H9 (cell line): Measurements from ENCODE around the gene SPATA20. TPM values are rescaled to one million over a fixed set of nuclear protein-coding genes. Genes with fewer than 3 reads are reported as not detected.

ENCODE experiments used
- DNase-seq: peaks from one replicate; pipeline ENCODE4 v3.0.0-alpha.2; 2017
- H2AFZ ChIP-seq: one replicate; pipeline ENCODE4 v1.6.1; 2013; ENCODE audit warnings: mild to moderate bottlenecking, low read length, control low read depth, moderate library complexity
- H2AK5ac ChIP-seq: 2 replicates; pipeline ENCODE4 v1.6.1; 2013; ENCODE audit warnings: low read length, control low read depth, mixed read lengths; ENCODE audit not compliant: insufficient read length
- H2BK120ac ChIP-seq: one replicate; pipeline ENCODE4 v1.6.1; 2013; ENCODE audit warnings: low read depth, mild to moderate bottlenecking, low read length, control low read depth, inconsistent platforms; ENCODE audit not compliant: poor library complexity, severe bottlenecking
- H2BK12ac ChIP-seq: 2 replicates; pipeline ENCODE4 v1.6.1; 2013; ENCODE audit warnings: low read length, control low read depth, mixed read lengths, low read depth; ENCODE audit not compliant: insufficient read length
- H2BK15ac ChIP-seq: 2 replicates; pipeline ENCODE4 v1.6.1; 2013; ENCODE audit warnings: low read depth, low read length, control low read depth
- H2BK20ac ChIP-seq: one replicate; pipeline ENCODE4 v1.6.1; 2013; ENCODE audit warnings: low read depth, mild to moderate bottlenecking, low read length, control low read depth, inconsistent platforms; ENCODE audit not compliant: poor library complexity, severe bottlenecking
- H2BK5ac ChIP-seq: 2 replicates; pipeline ENCODE4 v1.6.1; 2013; ENCODE audit warnings: low read length, control low read depth, mixed read lengths; ENCODE audit not compliant: insufficient read length
- H3K14ac ChIP-seq: 2 replicates; pipeline ENCODE4 v1.6.1; 2013; ENCODE audit warnings: low read length, control low read depth; ENCODE audit not compliant: insufficient read depth
- H3K18ac ChIP-seq: 2 replicates; pipeline ENCODE4 v1.6.1; 2013; ENCODE audit warnings: low read depth, mild to moderate bottlenecking, mixed read lengths, low read length, control low read depth; ENCODE audit not compliant: insufficient read length
- H3K23ac ChIP-seq: 2 replicates; pipeline ENCODE4 v1.6.1; 2013; ENCODE audit warnings: low read length, control low read depth, mixed read lengths, low read depth; ENCODE audit not compliant: insufficient read length
- H3K23me2 ChIP-seq: 2 replicates; pipeline ENCODE4 v1.6.1; 2013; ENCODE audit warnings: low read depth, mild to moderate bottlenecking, mixed read lengths, low read length, control low read depth; ENCODE audit not compliant: insufficient read length, poor library complexity, severe bottlenecking
- H3K27ac ChIP-seq: 2 replicates; pipeline ENCODE4 v1.5.1; 2013; ENCODE audit warnings: low read length, control low read depth, mixed read lengths, low read depth; ENCODE audit not compliant: insufficient read length
- H3K27me3 ChIP-seq: 2 replicates; pipeline ENCODE4 v1.6.1; 2013; ENCODE audit warnings: low read length, control low read depth, inconsistent platforms; ENCODE audit not compliant: insufficient read depth
- H3K4ac ChIP-seq: 2 replicates; pipeline ENCODE4 v1.6.1; 2013; ENCODE audit warnings: low read depth, mild to moderate bottlenecking, control low read depth, inconsistent platforms, low read length, moderate library complexity
- H3K4me1 ChIP-seq: 2 replicates; pipeline ENCODE4 v1.6.1; 2013; ENCODE audit warnings: low read length, control low read depth, inconsistent platforms; ENCODE audit not compliant: insufficient read depth
- H3K4me2 ChIP-seq: 2 replicates; pipeline ENCODE4 v1.6.1; 2013; ENCODE audit warnings: low read length, control low read depth, mixed read lengths; ENCODE audit not compliant: insufficient read length, insufficient read depth
- H3K56ac ChIP-seq: 2 replicates; pipeline ENCODE4 v1.6.1; 2013; ENCODE audit warnings: low read depth, mild to moderate bottlenecking, mixed read lengths, low read length, control low read depth; ENCODE audit not compliant: insufficient read length
- H3K79me1 ChIP-seq: 2 replicates; pipeline ENCODE4 v1.6.1; 2013; ENCODE audit warnings: low read depth, mild to moderate bottlenecking, moderate library complexity, low read length, control low read depth, inconsistent platforms; ENCODE audit not compliant: insufficient read depth, poor library complexity, severe bottlenecking
- H3K79me2 ChIP-seq: 2 replicates; pipeline ENCODE4 v1.6.1; 2013; ENCODE audit warnings: low read length, control low read depth, inconsistent platforms; ENCODE audit not compliant: insufficient read depth
- H3K9ac ChIP-seq: 2 replicates; pipeline ENCODE4 v1.6.1; 2013; ENCODE audit warnings: low read length, control low read depth, mixed read lengths; ENCODE audit not compliant: insufficient read length; ENCODE audit errors: extremely low read depth
- H3K9me3 ChIP-seq: one replicate; pipeline ENCODE4 v1.6.1; 2013; ENCODE audit warnings: low read depth, low read length, inconsistent platforms; ENCODE audit not compliant: control insufficient read depth
- H3T11ph ChIP-seq: one replicate; pipeline ENCODE4 v1.6.1; 2013; ENCODE audit warnings: mild to moderate bottlenecking, low read length, control low read depth, inconsistent platforms
- H4K20me1 ChIP-seq: one replicate; pipeline ENCODE4 v1.6.1; 2013; ENCODE audit not compliant: control insufficient read depth, insufficient read length, insufficient read depth
- H4K5ac ChIP-seq: 2 replicates; pipeline ENCODE4 v1.6.1; 2013; ENCODE audit warnings: low read depth, mild to moderate bottlenecking, mixed read lengths, low read length, control low read depth; ENCODE audit not compliant: insufficient read length
- H4K8ac ChIP-seq: replicated peaks from 2 replicates; pipeline ENCODE4 v1.6.1; 2013; ENCODE audit warnings: low read length, control low read depth, mixed read lengths, low read depth; ENCODE audit not compliant: insufficient read length
- H4K91ac ChIP-seq: 2 replicates; pipeline ENCODE4 v1.6.1; 2013; ENCODE audit warnings: low read depth, mild to moderate bottlenecking, moderate library complexity, mixed read lengths, low read length, control low read depth; ENCODE audit not compliant: insufficient read length
- H3K27ac Mint-ChIP-seq, 3 experiments: 2 replicates in 2 of 3; 3 replicates in 1 of 3; pipeline ENCODE4 v1.8.0; 2020 to 2021; ENCODE audit warnings: mixed read lengths in 3 of 3, mild to moderate bottlenecking in 1 of 3, moderate library complexity in 1 of 3
- H3K27me3 Mint-ChIP-seq: 2 replicates; pipeline ENCODE4 v1.8.0; 2021; ENCODE audit warnings: low read depth, mild to moderate bottlenecking, moderate library complexity, mixed read lengths
- H3K36me3 Mint-ChIP-seq, 3 experiments: 2 replicates in 2 of 3; 3 replicates in 1 of 3; pipeline ENCODE4 v1.8.0; 2020 to 2021; ENCODE audit warnings: low read depth in 3 of 3, mixed read lengths in 3 of 3; ENCODE audit not compliant: insufficient read depth in 1 of 3
- H3K4me1 Mint-ChIP-seq, 2 experiments: 2 replicates each; pipeline ENCODE4 v1.8.0; 2020; ENCODE audit warnings: mixed read lengths in 2 of 2
- H3K4me3 Mint-ChIP-seq, 2 experiments: 2 replicates in 1 of 2; 3 replicates in 1 of 2; pipeline ENCODE4 v1.8.0; 2020 to 2021; ENCODE audit warnings: mild to moderate bottlenecking in 2 of 2, mixed read lengths in 2 of 2, moderate library complexity in 1 of 2
- H3K9me3 Mint-ChIP-seq, 2 experiments: 2 replicates in 1 of 2; 3 replicates in 1 of 2; pipeline ENCODE4 v1.8.0; 2020; ENCODE audit warnings: mild to moderate bottlenecking in 2 of 2, mixed read lengths in 2 of 2, moderate library complexity in 1 of 2
- CTCF ChIP-seq: fragments of 200-600 bp; sonication (generic); conservative IDR thresholded peaks from 3 replicates; pipeline ENCODE4 v1.8.0; 2021; ENCODE audit warnings: antibody characterized with exemption, mild to moderate bottlenecking
- WGBS: extraction: QIAGEN DNeasy Blood & Tissue Kit; methylation state at CpG from one replicate; pipeline ENCODE4 v1.1.7; 2013; ENCODE audit warnings: missing lambda C conversion rate, low lambda C conversion rate, mixed read lengths; ENCODE audit not compliant: insufficient read length; ENCODE audit errors: extremely low coverage; 5-methylcytosine and 5-hydroxymethylcytosine counted together
- total RNA-seq: library from RNA; stranded (reverse); gene quantifications from 2 replicates; pipeline ENCODE4 v1.2.1, GENCODE V29; 2021

SPATA20 gene
- total RNA-seq, 1 experiment from 2014 or later = 23.9 TPM

DNA sequence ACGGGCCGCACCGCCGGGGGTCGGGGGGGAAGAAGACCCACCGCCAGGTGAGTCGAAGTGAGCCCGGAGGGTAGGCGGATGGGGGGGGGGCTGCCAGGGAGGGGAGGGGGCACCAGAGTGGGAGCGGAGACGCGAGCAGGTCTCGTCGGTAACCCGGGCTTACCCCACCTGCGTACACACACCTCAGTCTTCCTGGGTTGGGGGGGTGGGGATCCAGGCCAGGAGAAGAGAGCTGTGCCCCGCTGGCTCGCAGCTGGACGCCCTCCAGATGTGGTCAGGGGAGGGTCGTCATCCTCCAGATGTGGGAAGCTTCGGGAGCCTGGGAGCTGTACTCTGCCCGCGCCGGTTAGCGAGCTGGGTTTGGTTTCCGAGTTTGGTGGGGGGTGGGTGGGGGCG, 14.8 kb downstream of the SPATA20 start:
- H3K27me3 Mint-ChIP-seq = peaks cover 86% of the 10 kb centered on the region
- Histone ChIP-seq H2AFZ (no peak overlapping the region), H3K56ac (no peak overlapping the region)

More for the DNA sequence above, 14.8 kb downstream of the SPATA20 start:
- Mint-ChIP-seq H3K9me3 (no peaks in the 10 kb centered on the region), H3K4me3 (peak overlapping the region in 1 of 2 experiments; percentile 82; a peak in 4 of 5 replicates), H3K4me1 (peaks cover 27 to 57% of the 10 kb centered on the region in 2 experiments), H3K36me3 (no peaks in the 10 kb centered on the region; a peak in 1 of 7 replicates), H3K27ac (no peak overlapping the region)
- Histone ChIP-seq H3K9ac (no peak overlapping the region), H3K27ac (no peak overlapping the region), H3K4ac (no peak overlapping the region), H3K23me2 (peaks cover 26% of the 10 kb centered on the region), H4K8ac (no peak overlapping the region), H3K4me1 (peaks cover 2% of the 10 kb centered on the region; the same call in 1 of the 2 replicates), H4K5ac (no peak overlapping the region), H2BK15ac (no peak overlapping the region), H2AK5ac (no peak overlapping the region), H3K4me2 (peak overlapping the region; percentile 74), H3K23ac (no peak overlapping the region), H3K14ac (no peak overlapping the region), H2BK120ac (no peak overlapping the region), H4K91ac (no peak overlapping the region), H2BK5ac (no peak overlapping the region), H3K79me1 (no peaks in the 10 kb centered on the region), H3K9me3 (no peaks in the 10 kb centered on the region), H2BK12ac (no peak overlapping the region), H4K20me1 (no peaks in the 10 kb centered on the region), H2BK20ac (no peak overlapping the region), H3K18ac (no peak overlapping the region), H3K27me3 (peaks cover 48% of the 10 kb centered on the region), H3T11ph (no peak overlapping the region), H3K79me2 (no peaks in the 10 kb centered on the region)
- no peak for TF ChIP-seq CTCF
- WGBS = no CpG with 5 or more reads among the region's 27 CpGs
- DNase-seq = peak; percentile 41
